COR-L47 (cell line): ENCODE data around the gene ZNF302.

ENCODE experiments used
- DNase-seq: peaks from one replicate; lab custom pipeline; 2025; lab: John Stamatoyannopoulos, UW

The ZNF302 gene

GRCh38 chr19:34732612-34733211 lies 55.2 kb downstream of the ZNF302 start:
- DNase-seq = peak; percentile 27

- DNase-seq = peak; percentile 56
Measured at GRCh38 chr19:34733266-34733745, 55.8 kb downstream of the ZNF302 start.

GRCh38 chr19:34733746-34734536 lies 56.5 kb downstream of the ZNF302 start, which contains the start of gene ZNF181:
ZNF181 (plus strand) TSS chr19:34734243; CDS start chr19:34735038, 795 bp downstream.
- peak; percentile 80 for DNase-seq

- DNase-seq = peak; percentile 55
Measured at GRCh38 chr19:34734537-34735103, 57.1 kb downstream of the ZNF302 start.
